GM23338 (cell line): ENCODE data around the gene DCAF6. TPM values are rescaled to one million over a fixed set of nuclear protein-coding genes. Genes with fewer than 3 reads are reported as not detected.

Experiments
- ATAC-seq: fragments of 200-7000 bp; cut with Tn5 transposase; 3 replicates; pipeline ENCODE4 v1.9.1; 2020
- DNase-seq: peaks from one replicate; pipeline ENCODE4 v3.0.0-alpha.2; 2015; ENCODE audit warnings: low spot score
- H2AFZ ChIP-seq: fragments of 200-600 bp; sonication (generic); 2 replicates; pipeline ENCODE4 v1.8.0; 2016; ENCODE audit warnings: antibody characterized with exemption, mild to moderate bottlenecking, moderate library complexity
- H3F3A ChIP-seq: fragments of 200-600 bp; sonication (generic); replicated peaks from 2 replicates; pipeline ENCODE4 v1.8.0; 2017; ENCODE audit warnings: antibody characterized with exemption, mixed run types, low read depth
- H3K27ac ChIP-seq: fragments of 200-600 bp; sonication (generic); 2 replicates; pipeline ENCODE4 v1.6.1; 2016; ENCODE audit warnings: low read depth
- H3K27me3 ChIP-seq: fragments of 200-600 bp; sonication (generic); 2 replicates; pipeline ENCODE4 v1.8.0; 2016; ENCODE audit warnings: mild to moderate bottlenecking, mixed run types, moderate library complexity; ENCODE audit not compliant: insufficient read depth
- H3K36me3 ChIP-seq: fragments of 200-600 bp; sonication (generic); 2 replicates; pipeline ENCODE4 v1.8.0; 2016; ENCODE audit warnings: mild to moderate bottlenecking; ENCODE audit not compliant: insufficient read depth
- H3K4me1 ChIP-seq: fragments of 200-600 bp; sonication (generic); 2 replicates; pipeline ENCODE4 v1.8.0; 2016; ENCODE audit warnings: mild to moderate bottlenecking, moderate library complexity; ENCODE audit not compliant: insufficient read depth
- H3K4me2 ChIP-seq: fragments of 200-600 bp; sonication (generic); 2 replicates; pipeline ENCODE4 v1.7.1; 2017; ENCODE audit warnings: mixed run types
- H3K4me3 ChIP-seq: fragments of 200-600 bp; sonication (generic); 2 replicates; pipeline ENCODE4 v1.6.1; 2016; ENCODE audit warnings: mixed run types
- H3K79me2 ChIP-seq: fragments of 200-600 bp; sonication (generic); replicated peaks from 2 replicates; pipeline ENCODE4 v1.8.0; 2017; ENCODE audit warnings: mild to moderate bottlenecking; ENCODE audit not compliant: insufficient read depth
- H3K9me2 ChIP-seq: fragments of 200-600 bp; sonication (generic); 2 replicates; pipeline ENCODE4 v1.8.0; 2017; ENCODE audit not compliant: insufficient read depth
- H4K20me1 ChIP-seq: fragments of 200-600 bp; sonication (generic); replicated peaks from 2 replicates; pipeline ENCODE4 v1.8.0; 2017; ENCODE audit warnings: mild to moderate bottlenecking; ENCODE audit not compliant: insufficient read depth
- H3K27ac Mint-ChIP-seq: 2 replicates; pipeline ENCODE4 v1.8.0; 2020; ENCODE audit warnings: inconsistent platforms, mild to moderate bottlenecking, moderate library complexity, mixed read lengths
- H3K27me3 Mint-ChIP-seq: 3 replicates; pipeline ENCODE4 v1.8.0; 2022; ENCODE audit warnings: low read depth, mild to moderate bottlenecking, moderate library complexity, mixed read lengths, inconsistent platforms; ENCODE audit not compliant: insufficient read depth, poor library complexity
- H3K36me3 Mint-ChIP-seq: 3 replicates; pipeline ENCODE4 v1.8.0; 2021; ENCODE audit warnings: low read depth, mild to moderate bottlenecking, inconsistent platforms, moderate library complexity, mixed read lengths
- H3K4me1 Mint-ChIP-seq: 3 replicates; pipeline ENCODE4 v1.8.0; 2020; ENCODE audit warnings: mild to moderate bottlenecking, inconsistent platforms, mixed read lengths
- H3K4me3 Mint-ChIP-seq: 3 replicates; pipeline ENCODE4 v1.8.0; 2021; ENCODE audit warnings: moderate library complexity, mild to moderate bottlenecking, inconsistent platforms, mixed read lengths
- H3K9me3 Mint-ChIP-seq: 3 replicates; pipeline ENCODE4 v1.8.0; 2020; ENCODE audit warnings: moderate library complexity, mild to moderate bottlenecking, inconsistent platforms, mixed read lengths
- CREB1 ChIP-seq: fragments of 250-450 bp; sonication (Bioruptor Pico); IDR thresholded peaks from 2 replicates; pipeline ENCODE4 v1.5.0; 2020; ENCODE audit warnings: low read depth, mild to moderate bottlenecking, moderate library complexity
- ETS1 ChIP-seq: IDR thresholded peaks from 2 replicates; pipeline ENCODE4 v1.6.1; 2016; ENCODE audit warnings: antibody characterized with exemption
- EZH2 ChIP-seq: fragments of 200-600 bp; sonication (generic); IDR thresholded peaks from one replicate; pipeline ENCODE4 v1.8.0; 2017; ENCODE audit warnings: antibody characterized with exemption, mild to moderate bottlenecking, low read depth; ENCODE audit not compliant: unreplicated experiment
- EZH2phosphoT487 ChIP-seq: fragments of 200-600 bp; sonication (generic); IDR thresholded peaks from one replicate; pipeline ENCODE4 v1.8.1; 2018; ENCODE audit warnings: antibody characterized with exemption; ENCODE audit not compliant: unreplicated experiment
- JUNB ChIP-seq: IDR thresholded peaks from one replicate; pipeline ENCODE4 v1.6.1; 2016; ENCODE audit warnings: antibody characterized with exemption; ENCODE audit not compliant: unreplicated experiment
- NANOG ChIP-seq: IDR thresholded peaks from 2 replicates; pipeline ENCODE4 v1.6.1; 2016; ENCODE audit warnings: antibody characterized with exemption, borderline replicate concordance
- POLR2AphosphoS5 ChIP-seq: IDR thresholded peaks from 2 replicates; pipeline ENCODE4 v1.6.1; 2016; ENCODE audit warnings: antibody characterized with exemption, low read depth
- REST ChIP-seq: IDR thresholded peaks from one replicate; pipeline ENCODE4 v1.6.1; 2018; ENCODE audit warnings: antibody characterized with exemption; ENCODE audit not compliant: unreplicated experiment
- STAT1 ChIP-seq: IDR thresholded peaks from one replicate; pipeline ENCODE4 v1.6.1; 2016; ENCODE audit warnings: antibody characterized with exemption; ENCODE audit not compliant: unreplicated experiment
- ZNF114 ChIP-seq: fragments of 250-450 bp; sonication (Bioruptor Pico); IDR thresholded peaks from 2 replicates; pipeline ENCODE4 v1.5.0; 2020; ENCODE audit warnings: mild to moderate bottlenecking, moderate library complexity
- ZNF331 ChIP-seq: fragments of 250-450 bp; sonication (Bioruptor Pico); IDR thresholded peaks from 2 replicates; pipeline ENCODE4 v1.5.0; 2020; ENCODE audit warnings: low read depth, mild to moderate bottlenecking, moderate library complexity
- polyA plus RNA-seq: library from polyadenylated mRNA; unstranded; fragments of >200 nt; fragmentation: Nextera tagmentation; extraction: Ambion mirVana; gene quantifications from 2 replicates; pipeline ENCODE4 v1.2.1, GENCODE V29; 2016
- total RNA-seq: library from RNA; depleted of rRNA; stranded (reverse); fragments of >200 nt; shearing (Covaris generic); gene quantifications from 2 replicates; pipeline ENCODE4 v1.2.3, GENCODE V29; 2014
- TF ChIP-seq, protein P1 (sequence below), 2 experiments: fragments of 200-600 bp in 1 of 2; sonication (generic) in 1 of 2; conservative IDR thresholded peaks; 2 replicates each; pipeline versions ENCODE4 v1.5.1 to v1.6.1; 2016 to 2017; ENCODE audit warnings: antibody characterized with exemption in 2 of 2, low read depth in 2 of 2, mild to moderate bottlenecking in 2 of 2, moderate library complexity in 1 of 2
- TF ChIP-seq, protein P2 (sequence below): fragments of 250-450 bp; sonication (Bioruptor Pico); IDR thresholded peaks from 2 replicates; pipeline ENCODE4 v1.5.0; 2020; ENCODE audit warnings: mild to moderate bottlenecking, moderate library complexity

Gene DCAF6
- total and polyA plus RNA-seq, 2 experiments from 2014 or later: 18.6 to 27.3 TPM

DNA sequence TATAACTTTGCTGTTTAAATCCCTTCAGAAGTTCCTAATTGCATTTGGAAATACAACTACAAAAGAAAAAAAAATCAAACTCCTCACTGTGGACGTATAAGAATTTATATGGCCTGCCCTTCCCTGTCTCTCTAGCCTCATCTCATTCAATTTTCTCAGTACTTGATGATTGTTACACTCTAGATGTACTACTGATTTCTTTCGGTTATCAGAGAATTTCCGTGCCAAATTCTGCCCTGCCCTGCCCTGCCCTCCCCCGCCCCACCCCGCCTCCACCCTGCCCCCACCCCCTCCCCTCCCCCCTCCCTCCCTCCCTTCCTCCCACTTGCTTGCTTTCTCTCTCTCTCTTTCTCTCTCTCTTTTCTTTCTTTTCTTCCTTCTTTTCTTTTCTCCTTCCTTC lies 72.1 kb downstream of the DCAF6 start:
- H3K36me3 ChIP-seq: peaks cover 4% of the 10 kb centered on the region; the same call in 1 of the 2 replicates
- H4K20me1 ChIP-seq: no peaks in the 10 kb centered on the region
- H3K27me3 Mint-ChIP-seq: no peaks in the 10 kb centered on the region
- H3K4me2 ChIP-seq: no peak overlapping the region
- H3F3A ChIP-seq: no peaks in the 10 kb centered on the region
- H3K4me3 Mint-ChIP-seq: no peak overlapping the region
- H3K27ac Mint-ChIP-seq: no peak overlapping the region
- H3K4me1 ChIP-seq: no peaks in the 10 kb centered on the region
- no peak for ATAC-seq
- H3K4me3 ChIP-seq: no peak overlapping the region
- DNase-seq: no peak
- H3K27me3 ChIP-seq: no peaks in the 10 kb centered on the region
- H3K79me2 ChIP-seq: no peaks in the 10 kb centered on the region
- H3K36me3 Mint-ChIP-seq: peaks cover 12% of the 10 kb centered on the region; the same call in 2 of the 3 replicates
- no peak overlapping the region for H2AFZ ChIP-seq
- peaks cover 2% of the 10 kb centered on the region; the same call in 1 of the 3 replicates for H3K4me1 Mint-ChIP-seq
- no peaks in the 10 kb centered on the region; the same call in 2 of the 3 replicates for H3K9me3 Mint-ChIP-seq
- H3K27ac ChIP-seq: no peak overlapping the region
- TF ChIP-seq ZNF331 (CRISPR knock-in tag): no peak
- TF ChIP-seq EZH2phosphoT487: no peak
- TF ChIP-seq CREB1 (CRISPR knock-in tag): no peak
- TF ChIP-seq REST: no peak
- TF ChIP-seq, protein P1, sequence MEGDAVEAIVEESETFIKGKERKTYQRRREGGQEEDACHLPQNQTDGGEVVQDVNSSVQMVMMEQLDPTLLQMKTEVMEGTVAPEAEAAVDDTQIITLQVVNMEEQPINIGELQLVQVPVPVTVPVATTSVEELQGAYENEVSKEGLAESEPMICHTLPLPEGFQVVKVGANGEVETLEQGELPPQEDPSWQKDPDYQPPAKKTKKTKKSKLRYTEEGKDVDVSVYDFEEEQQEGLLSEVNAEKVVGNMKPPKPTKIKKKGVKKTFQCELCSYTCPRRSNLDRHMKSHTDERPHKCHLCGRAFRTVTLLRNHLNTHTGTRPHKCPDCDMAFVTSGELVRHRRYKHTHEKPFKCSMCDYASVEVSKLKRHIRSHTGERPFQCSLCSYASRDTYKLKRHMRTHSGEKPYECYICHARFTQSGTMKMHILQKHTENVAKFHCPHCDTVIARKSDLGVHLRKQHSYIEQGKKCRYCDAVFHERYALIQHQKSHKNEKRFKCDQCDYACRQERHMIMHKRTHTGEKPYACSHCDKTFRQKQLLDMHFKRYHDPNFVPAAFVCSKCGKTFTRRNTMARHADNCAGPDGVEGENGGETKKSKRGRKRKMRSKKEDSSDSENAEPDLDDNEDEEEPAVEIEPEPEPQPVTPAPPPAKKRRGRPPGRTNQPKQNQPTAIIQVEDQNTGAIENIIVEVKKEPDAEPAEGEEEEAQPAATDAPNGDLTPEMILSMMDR (conservative IDR thresholded peaks at IDR 0.05; ENCODE audit: low read depth in 2 of 2): no peak
- TF ChIP-seq ETS1: no peak
- no peak for TF ChIP-seq JUNB
- no peak for TF ChIP-seq ZNF114
- TF ChIP-seq, protein P2, sequence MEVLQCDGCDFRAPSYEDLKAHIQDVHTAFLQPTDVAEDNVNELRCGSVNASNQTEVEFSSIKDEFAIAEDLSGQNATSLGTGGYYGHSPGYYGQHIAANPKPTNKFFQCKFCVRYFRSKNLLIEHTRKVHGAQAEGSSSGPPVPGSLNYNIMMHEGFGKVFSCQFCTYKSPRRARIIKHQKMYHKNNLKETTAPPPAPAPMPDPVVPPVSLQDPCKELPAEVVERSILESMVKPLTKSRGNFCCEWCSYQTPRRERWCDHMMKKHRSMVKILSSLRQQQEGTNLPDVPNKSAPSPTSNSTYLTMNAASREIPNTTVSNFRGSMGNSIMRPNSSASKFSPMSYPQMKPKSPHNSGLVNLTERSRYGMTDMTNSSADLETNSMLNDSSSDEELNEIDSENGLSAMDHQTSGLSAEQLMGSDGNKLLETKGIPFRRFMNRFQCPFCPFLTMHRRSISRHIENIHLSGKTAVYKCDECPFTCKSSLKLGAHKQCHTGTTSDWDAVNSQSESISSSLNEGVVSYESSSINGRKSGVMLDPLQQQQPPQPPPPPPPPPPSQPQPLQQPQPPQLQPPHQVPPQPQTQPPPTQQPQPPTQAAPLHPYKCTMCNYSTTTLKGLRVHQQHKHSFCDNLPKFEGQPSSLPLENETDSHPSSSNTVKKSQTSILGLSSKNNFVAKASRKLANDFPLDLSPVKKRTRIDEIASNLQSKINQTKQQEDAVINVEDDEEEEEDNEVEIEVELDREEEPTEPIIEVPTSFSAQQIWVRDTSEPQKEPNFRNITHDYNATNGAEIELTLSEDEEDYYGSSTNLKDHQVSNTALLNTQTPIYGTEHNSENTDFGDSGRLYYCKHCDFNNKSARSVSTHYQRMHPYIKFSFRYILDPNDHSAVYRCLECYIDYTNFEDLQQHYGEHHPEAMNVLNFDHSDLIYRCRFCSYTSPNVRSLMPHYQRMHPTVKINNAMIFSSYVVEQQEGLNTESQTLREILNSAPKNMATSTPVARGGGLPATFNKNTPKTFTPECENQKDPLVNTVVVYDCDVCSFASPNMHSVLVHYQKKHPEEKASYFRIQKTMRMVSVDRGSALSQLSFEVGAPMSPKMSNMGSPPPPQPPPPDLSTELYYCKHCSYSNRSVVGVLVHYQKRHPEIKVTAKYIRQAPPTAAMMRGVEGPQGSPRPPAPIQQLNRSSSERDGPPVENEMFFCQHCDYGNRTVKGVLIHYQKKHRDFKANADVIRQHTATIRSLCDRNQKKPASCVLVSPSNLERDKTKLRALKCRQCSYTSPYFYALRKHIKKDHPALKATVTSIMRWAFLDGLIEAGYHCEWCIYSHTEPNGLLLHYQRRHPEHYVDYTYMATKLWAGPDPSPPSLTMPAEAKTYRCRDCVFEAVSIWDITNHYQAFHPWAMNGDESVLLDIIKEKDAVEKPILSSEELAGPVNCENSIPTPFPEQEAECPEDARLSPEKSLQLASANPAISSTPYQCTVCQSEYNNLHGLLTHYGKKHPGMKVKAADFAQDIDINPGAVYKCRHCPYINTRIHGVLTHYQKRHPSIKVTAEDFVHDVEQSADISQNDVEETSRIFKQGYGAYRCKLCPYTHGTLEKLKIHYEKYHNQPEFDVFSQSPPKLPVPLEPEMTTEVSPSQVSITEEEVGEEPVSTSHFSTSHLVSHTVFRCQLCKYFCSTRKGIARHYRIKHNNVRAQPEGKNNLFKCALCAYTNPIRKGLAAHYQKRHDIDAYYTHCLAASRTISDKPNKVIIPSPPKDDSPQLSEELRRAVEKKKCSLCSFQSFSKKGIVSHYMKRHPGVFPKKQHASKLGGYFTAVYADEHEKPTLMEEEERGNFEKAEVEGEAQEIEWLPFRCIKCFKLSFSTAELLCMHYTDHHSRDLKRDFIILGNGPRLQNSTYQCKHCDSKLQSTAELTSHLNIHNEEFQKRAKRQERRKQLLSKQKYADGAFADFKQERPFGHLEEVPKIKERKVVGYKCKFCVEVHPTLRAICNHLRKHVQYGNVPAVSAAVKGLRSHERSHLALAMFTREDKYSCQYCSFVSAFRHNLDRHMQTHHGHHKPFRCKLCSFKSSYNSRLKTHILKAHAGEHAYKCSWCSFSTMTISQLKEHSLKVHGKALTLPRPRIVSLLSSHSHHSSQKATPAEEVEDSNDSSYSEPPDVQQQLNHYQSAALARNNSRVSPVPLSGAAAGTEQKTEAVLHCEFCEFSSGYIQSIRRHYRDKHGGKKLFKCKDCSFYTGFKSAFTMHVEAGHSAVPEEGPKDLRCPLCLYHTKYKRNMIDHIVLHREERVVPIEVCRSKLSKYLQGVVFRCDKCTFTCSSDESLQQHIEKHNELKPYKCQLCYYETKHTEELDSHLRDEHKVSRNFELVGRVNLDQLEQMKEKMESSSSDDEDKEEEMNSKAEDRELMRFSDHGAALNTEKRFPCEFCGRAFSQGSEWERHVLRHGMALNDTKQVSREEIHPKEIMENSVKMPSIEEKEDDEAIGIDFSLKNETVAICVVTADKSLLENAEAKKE (CRISPR knock-in tag): no peak
- no peak for TF ChIP-seq NANOG
- TF ChIP-seq POLR2AphosphoS5: no peak
- no peak for TF ChIP-seq STAT1
- TF ChIP-seq EZH2: no peak
- H3K9me2 ChIP-seq: no peaks in the 10 kb centered on the region
